Mammary epithelial cell (primary cell): Measurements from ENCODE around the gene LPIN2.

Experiments
- EZH2 ChIP-seq: IDR thresholded peaks from 2 replicates; pipeline ENCODE4 v1.6.1; 2012; ENCODE audit warnings: low read length, inconsistent platforms, borderline replicate concordance
- TF ChIP-seq, protein P1 (sequence below), 2 donors: IDR thresholded peaks in 1 of 2; conservative IDR thresholded peaks in 1 of 2; 2 replicates each; pipeline ENCODE4 v1.5.1; 2011 to 2012; ENCODE audit warnings: inconsistent platforms in 2 of 2, low read length in 2 of 2, mild to moderate bottlenecking in 2 of 2, control low read depth in 1 of 2, low read depth in 1 of 2; ENCODE audit not compliant: insufficient read depth in 1 of 2; ENCODE audit errors: extremely low read depth in 1 of 2

GRCh38 chr18:2990956-2991640, 21.8 kb downstream of the LPIN2 start:
- TF ChIP-seq, protein P1, sequence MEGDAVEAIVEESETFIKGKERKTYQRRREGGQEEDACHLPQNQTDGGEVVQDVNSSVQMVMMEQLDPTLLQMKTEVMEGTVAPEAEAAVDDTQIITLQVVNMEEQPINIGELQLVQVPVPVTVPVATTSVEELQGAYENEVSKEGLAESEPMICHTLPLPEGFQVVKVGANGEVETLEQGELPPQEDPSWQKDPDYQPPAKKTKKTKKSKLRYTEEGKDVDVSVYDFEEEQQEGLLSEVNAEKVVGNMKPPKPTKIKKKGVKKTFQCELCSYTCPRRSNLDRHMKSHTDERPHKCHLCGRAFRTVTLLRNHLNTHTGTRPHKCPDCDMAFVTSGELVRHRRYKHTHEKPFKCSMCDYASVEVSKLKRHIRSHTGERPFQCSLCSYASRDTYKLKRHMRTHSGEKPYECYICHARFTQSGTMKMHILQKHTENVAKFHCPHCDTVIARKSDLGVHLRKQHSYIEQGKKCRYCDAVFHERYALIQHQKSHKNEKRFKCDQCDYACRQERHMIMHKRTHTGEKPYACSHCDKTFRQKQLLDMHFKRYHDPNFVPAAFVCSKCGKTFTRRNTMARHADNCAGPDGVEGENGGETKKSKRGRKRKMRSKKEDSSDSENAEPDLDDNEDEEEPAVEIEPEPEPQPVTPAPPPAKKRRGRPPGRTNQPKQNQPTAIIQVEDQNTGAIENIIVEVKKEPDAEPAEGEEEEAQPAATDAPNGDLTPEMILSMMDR (conservative IDR thresholded peaks at IDR 0.05 in 1 of 2, IDR thresholded peaks at IDR 0.05 in 1 of 2; ENCODE audit: extremely low read depth in 1 of 2, insufficient read depth in 1 of 2, low read depth in 1 of 2, low read length in 2 of 2), result no peak
- TF ChIP-seq EZH2, result no peak
